Kidney epithelial cell (primary cell): ENCODE data around the gene TRANK1. TPM values are rescaled to one million over a fixed set of nuclear protein-coding genes. Genes with fewer than 3 reads are reported as not detected.
A peak's percentile ranks its signal among the peaks of the same experiment; 100 is the strongest.

Source experiments
- DNase-seq: peaks from one replicate; pipeline ENCODE4 v3.0.0-alpha.2; 2010; ENCODE audit warnings: low read depth
- H3K27me3 ChIP-seq: 2 replicates; pipeline ENCODE4 v1.6.0; 2011; ENCODE audit warnings: low read length; ENCODE audit not compliant: control insufficient read depth, insufficient read depth
- H3K36me3 ChIP-seq: 2 replicates; pipeline ENCODE4 v1.5.1; 2011; ENCODE audit warnings: low read length; ENCODE audit not compliant: control insufficient read depth, insufficient read depth
- H3K4me3 ChIP-seq: 2 replicates; pipeline ENCODE4 v1.5.1; 2011; ENCODE audit warnings: low read depth, mild to moderate bottlenecking, control low read depth, low read length
- CTCF ChIP-seq: IDR thresholded peaks from 2 replicates; pipeline ENCODE4 v1.5.1; 2011; ENCODE audit warnings: mild to moderate bottlenecking, moderate library complexity, low read length, control low read depth, inconsistent platforms; ENCODE audit not compliant: insufficient read depth, poor library complexity, severe bottlenecking
- total RNA-seq: library from RNA; depleted of rRNA; stranded (reverse); fragments of >200 nt; gene quantifications from 2 replicates; pipeline ENCODE4 v1.2.3, GENCODE V29; 2015

The TRANK1 gene
- total RNA-seq, 1 donor from 2014 or later, result 7.1 TPM

GRCh38 chr3:36792342-36792741, 152.5 kb downstream of the TRANK1 start:
- H3K4me3 ChIP-seq, result no peak overlapping the region
- no peak for DNase-seq
- H3K27me3 ChIP-seq, result peaks cover 3% of the 10 kb centered on the region
- no peaks in the 10 kb centered on the region for H3K36me3 ChIP-seq
- peak; percentile 53 for TF ChIP-seq CTCF

GRCh38 chr3:36790765-36791164, 154.1 kb downstream of the TRANK1 start:
- peaks cover 3% of the 10 kb centered on the region for H3K27me3 ChIP-seq
- no peak for TF ChIP-seq CTCF
- no peak overlapping the region for H3K4me3 ChIP-seq
- no peaks in the 10 kb centered on the region for H3K36me3 ChIP-seq
- DNase-seq, result no peak

- DNase-seq, result no peak
- Histone ChIP-seq H3K4me3 (no peak overlapping the region), H3K27me3 (peaks cover 3% of the 10 kb centered on the region), H3K36me3 (no peaks in the 10 kb centered on the region)
- no peak for TF ChIP-seq CTCF
These were observed 157.6 kb downstream of the TRANK1 start for GRCh38 chr3:36786921-36787890.

- Histone ChIP-seq H3K36me3 (no peaks in the 10 kb centered on the region), H3K27me3 (no peaks in the 10 kb centered on the region), H3K4me3 (no peak overlapping the region)
- DNase-seq, result no peak
- no peak for TF ChIP-seq CTCF
These were observed 160.7 kb downstream of the TRANK1 start for GRCh38 chr3:36784138-36784635.

GRCh38 chr3:36777424-36778218, 167.2 kb downstream of the TRANK1 start:
- DNase-seq, result no peak
- Histone ChIP-seq H3K27me3 (no peaks in the 10 kb centered on the region), H3K36me3 (no peaks in the 10 kb centered on the region), H3K4me3 (no peak overlapping the region)
- no peak for TF ChIP-seq CTCF

Other genes starting within 250 kb of the TRANK1 start
- under 0.01 and 0.04 TPM in 2 replicates for gene DCLK3, start 180.5 kb downstream of the TRANK1 start, total RNA-seq
- gene EPM2AIP1, start 48.1 kb upstream of the TRANK1 start, total RNA-seq, result 5.7 and 6.2 TPM in 2 replicates
- 30.3 and 42.1 TPM in 2 replicates for gene MLH1, start 48.5 kb upstream of the TRANK1 start, total RNA-seq
- gene LRRFIP2, start 229.5 kb upstream of the TRANK1 start, total RNA-seq, result 34.1 and 35.2 TPM in 2 replicates